ENCODE data around the gene SMIM10L2A.
A peak's percentile ranks its signal among the peaks of the same experiment; 100 is the strongest.

Gene SMIM10L2A

DNA sequence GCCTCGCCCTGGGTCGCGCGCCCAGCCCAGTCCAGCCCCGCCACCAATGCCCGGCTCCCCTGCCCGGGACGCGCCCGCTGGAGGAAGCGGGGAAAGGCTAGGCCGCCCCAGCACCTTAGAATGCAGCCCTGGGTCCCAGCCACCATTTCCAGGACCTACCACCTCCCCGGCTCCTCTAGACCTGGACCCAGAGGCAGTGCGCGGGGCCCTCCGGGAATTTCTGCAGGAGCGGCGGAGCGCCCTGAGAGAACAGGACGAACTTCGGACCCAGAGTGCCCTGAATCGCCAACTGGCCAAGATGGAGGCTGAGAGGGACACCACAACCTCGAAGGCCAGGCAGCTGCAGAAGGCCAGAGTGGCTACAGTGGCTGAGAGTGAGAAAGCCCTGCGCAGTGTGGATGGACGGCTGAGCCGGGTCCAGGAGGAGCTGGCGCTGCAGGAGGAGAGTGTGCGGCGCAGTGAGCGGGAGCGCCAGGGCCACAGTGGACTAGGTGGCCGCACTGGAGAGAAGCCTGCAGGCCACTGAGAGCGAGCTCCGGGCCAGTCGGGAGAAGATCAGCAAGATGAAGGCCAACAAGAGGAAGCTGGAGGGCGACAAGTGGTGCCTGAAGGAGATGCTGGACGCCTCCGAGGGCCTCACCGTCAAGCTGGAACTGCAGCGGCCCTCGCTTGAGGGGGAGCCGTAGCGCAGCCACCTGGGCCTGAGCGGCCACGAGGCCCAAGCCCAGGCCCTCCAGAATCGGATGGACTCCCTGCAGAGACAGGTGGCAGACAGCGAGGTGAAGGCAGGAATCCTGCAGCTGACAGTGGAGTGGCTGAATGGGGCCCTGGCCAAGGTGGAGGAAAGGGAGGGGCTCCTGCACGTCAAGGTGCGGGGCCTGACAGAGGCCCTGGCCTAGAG is 15.5 kb downstream of the SMIM10L2A start:
- no peak overlapping the region for H3K4me3 ChIP-seq (replicated peaks; ENCODE audit: insufficient read depth, low read length)
- TF ChIP-seq, protein P1, sequence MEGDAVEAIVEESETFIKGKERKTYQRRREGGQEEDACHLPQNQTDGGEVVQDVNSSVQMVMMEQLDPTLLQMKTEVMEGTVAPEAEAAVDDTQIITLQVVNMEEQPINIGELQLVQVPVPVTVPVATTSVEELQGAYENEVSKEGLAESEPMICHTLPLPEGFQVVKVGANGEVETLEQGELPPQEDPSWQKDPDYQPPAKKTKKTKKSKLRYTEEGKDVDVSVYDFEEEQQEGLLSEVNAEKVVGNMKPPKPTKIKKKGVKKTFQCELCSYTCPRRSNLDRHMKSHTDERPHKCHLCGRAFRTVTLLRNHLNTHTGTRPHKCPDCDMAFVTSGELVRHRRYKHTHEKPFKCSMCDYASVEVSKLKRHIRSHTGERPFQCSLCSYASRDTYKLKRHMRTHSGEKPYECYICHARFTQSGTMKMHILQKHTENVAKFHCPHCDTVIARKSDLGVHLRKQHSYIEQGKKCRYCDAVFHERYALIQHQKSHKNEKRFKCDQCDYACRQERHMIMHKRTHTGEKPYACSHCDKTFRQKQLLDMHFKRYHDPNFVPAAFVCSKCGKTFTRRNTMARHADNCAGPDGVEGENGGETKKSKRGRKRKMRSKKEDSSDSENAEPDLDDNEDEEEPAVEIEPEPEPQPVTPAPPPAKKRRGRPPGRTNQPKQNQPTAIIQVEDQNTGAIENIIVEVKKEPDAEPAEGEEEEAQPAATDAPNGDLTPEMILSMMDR (IDR thresholded peaks at IDR 0.05; ENCODE audit: insufficient read depth, low read length) = no peak
- TF ChIP-seq REST (IDR thresholded peaks at IDR 0.05; ENCODE audit: insufficient replicate concordance, low read depth) (no peak), SPI1 (IDR thresholded peaks at IDR 0.05; ENCODE audit: borderline replicate concordance, low read depth) (no peak)
- no peak for DNase-seq (ENCODE audit: low read depth in 1 of 2, low spot score in 1 of 2)
- H3K27ac ChIP-seq (replicated peaks) = no peak overlapping the region
- no peaks in the 10 kb centered on the region for H3K27me3 ChIP-seq (ENCODE audit: insufficient read depth, poor library complexity, severe bottlenecking)

GRCh38 chrX:135437867-135438733 is 16.4 kb downstream of the SMIM10L2A start:
- no peak for TF ChIP-seq POLR2AphosphoS5 (IDR thresholded peaks at IDR 0.05; ENCODE audit: low read depth)
- TF ChIP-seq, protein P1 (IDR thresholded peaks at IDR 0.05; ENCODE audit: insufficient read depth, low read length) = peak; percentile 23
- TF ChIP-seq REST (IDR thresholded peaks at IDR 0.05; ENCODE audit: insufficient replicate concordance, low read depth) = no peak
- no peak for TF ChIP-seq SPI1 (IDR thresholded peaks at IDR 0.05; ENCODE audit: borderline replicate concordance, low read depth)
- no peaks in the 10 kb centered on the region for H3K27me3 ChIP-seq (ENCODE audit: insufficient read depth, poor library complexity, severe bottlenecking)
- no peak overlapping the region for H3K27ac ChIP-seq (replicated peaks)
- H3K4me3 ChIP-seq (replicated peaks; ENCODE audit: insufficient read depth, low read length) = no peak overlapping the region
- no peak for DNase-seq (ENCODE audit: low read depth in 1 of 2, low spot score in 1 of 2)

DNA sequence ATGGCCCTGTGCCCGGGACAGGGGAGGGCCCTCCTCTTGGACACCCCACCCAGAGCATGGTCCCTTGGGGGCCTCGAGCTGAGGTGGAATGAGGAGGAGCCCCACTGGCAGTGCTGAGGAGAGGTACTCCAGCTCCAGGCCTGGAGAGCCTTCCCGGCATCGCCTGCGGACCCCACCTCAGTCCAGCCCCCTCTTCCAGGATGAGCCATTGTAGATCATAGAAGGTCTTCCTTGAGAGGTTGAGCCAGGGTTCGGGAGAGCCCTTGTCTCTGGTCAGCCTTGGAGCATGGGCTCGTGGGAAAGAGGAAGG is 16.9 kb downstream of the SMIM10L2A start:
- Histone ChIP-seq H3K27ac (replicated peaks) (no peak overlapping the region), H3K27me3 (ENCODE audit: insufficient read depth, poor library complexity, severe bottlenecking) (no peaks in the 10 kb centered on the region), H3K4me3 (replicated peaks; ENCODE audit: insufficient read depth, low read length) (no peak overlapping the region)
- no peak for TF ChIP-seq SPI1 (IDR thresholded peaks at IDR 0.05; ENCODE audit: borderline replicate concordance, low read depth)
- TF ChIP-seq, protein P1 (IDR thresholded peaks at IDR 0.05; ENCODE audit: insufficient read depth, low read length) = no peak
- no peak for TF ChIP-seq POLR2AphosphoS5 (IDR thresholded peaks at IDR 0.05; ENCODE audit: low read depth)
- TF ChIP-seq REST (IDR thresholded peaks at IDR 0.05; ENCODE audit: insufficient replicate concordance, low read depth) = no peak
- TF ChIP-seq GABPA (IDR thresholded peaks at IDR 0.05; ENCODE audit: low read depth) = no peak
- no peak for DNase-seq (ENCODE audit: low read depth in 1 of 2, low spot score in 1 of 2)
